K562 (cell line): ENCODE measurements around the gene YIPF5. TPM values are rescaled to one million over a fixed set of nuclear protein-coding genes. Genes with fewer than 3 reads are reported as not detected.

Source experiments
- ATAC-seq: fragments of 200-7000 bp; cut with Tn5 transposase; 3 replicates; pipeline ENCODE4 v1.9.1; 2020; ENCODE audit warnings: moderate library complexity
- BruUV-seq: library from RNA; stranded (reverse); fragments of 400-500 nt; replicated peaks from 2 replicates; lab custom pipeline; 2021; lab: Mats Ljungman, UMichigan
- CTCF ChIA-PET: fragments of 300-600 bp; formaldehyde crosslinking; extraction: SDS; loops from one replicate; lab custom pipeline; 2021; ENCODE audit warnings: low intra/inter-chr PET ratio; lab: Yijun Ruan, JAX
- POLR2A ChIA-PET: fragments of 300-600, 350-650 bp; sonication (Branson Sonifier 250); formaldehyde crosslinking; extraction: SDS; loops from one replicate; lab custom pipeline; 2021; ENCODE audit warnings: antibody characterized with exemption, inconsistent platforms; lab: Yijun Ruan, JAX
- DNase-seq, 4 experiments: peaks; one replicate each; pipeline versions ENCODE4 v3.0.0 to v3.0.0-alpha.2; 2011 to 2018; ENCODE audit warnings: low spot score in 3 of 4, mixed read lengths in 3 of 4; ENCODE audit errors: extremely low read depth in 1 of 4
- FAIRE-seq: peaks from 2 replicates; lab custom pipeline; 2011; peaks lifted over from hg19 to GRCh38; lab: Jason Lieb, UNC
- H2AFZ ChIP-seq: 2 replicates; pipeline ENCODE4 v1.6.0; 2011; ENCODE audit warnings: low read depth, low read length, control low read depth, inconsistent platforms
- H3K27ac ChIP-seq: fragments of 200-600 bp; 3 replicates; pipeline ENCODE4 v1.8.0; 2011; ENCODE audit warnings: low read depth, mild to moderate bottlenecking, control low read depth, inconsistent platforms, low read length, moderate library complexity, mixed read lengths; ENCODE audit errors: extremely low read depth
- H3K27me3 ChIP-seq, 2 experiments: fragments of 300-600 bp in 1 of 2; 2 replicates in 1 of 2; 3 replicates in 1 of 2; pipeline versions ENCODE4 v1.6.0 to v1.8.0; 2011; ENCODE audit warnings: inconsistent platforms in 2 of 2, low read length in 2 of 2, mild to moderate bottlenecking in 1 of 2, mixed read lengths in 1 of 2, moderate library complexity in 1 of 2; ENCODE audit not compliant: control insufficient read depth in 2 of 2, insufficient read depth in 2 of 2
- H3K36me3 ChIP-seq: fragments of 300-600 bp; 3 replicates; pipeline ENCODE4 v1.8.0; 2011; ENCODE audit warnings: mild to moderate bottlenecking, low read length, inconsistent platforms; ENCODE audit not compliant: control insufficient read depth, insufficient read depth
- H3K4me1 ChIP-seq, 2 experiments: fragments of 200-600 bp in 1 of 2; replicated peaks in 1 of 2; 2 replicates in 1 of 2; 3 replicates in 1 of 2; pipeline versions ENCODE4 v1.5.1 to v1.8.0; 2011; ENCODE audit warnings: inconsistent platforms in 2 of 2, low read length in 2 of 2, mild to moderate bottlenecking in 1 of 2, mixed read lengths in 1 of 2, moderate library complexity in 1 of 2; ENCODE audit not compliant: control insufficient read depth in 2 of 2, insufficient read depth in 2 of 2
- H3K4me2 ChIP-seq: 2 replicates; pipeline ENCODE4 v1.6.1; 2011; ENCODE audit warnings: low read length, control low read depth, inconsistent platforms, mixed read lengths; ENCODE audit not compliant: insufficient read depth
- H3K4me3 ChIP-seq: fragments of 200-600 bp; sonication (generic), shearing (Covaris generic); 2 replicates; pipeline ENCODE4 v1.5.1; 2016; ENCODE audit warnings: control low read depth, inconsistent platforms
- H3K79me2 ChIP-seq: fragments of 200-600 bp; 3 replicates; pipeline ENCODE4 v1.8.0; 2011; ENCODE audit warnings: low read length, inconsistent platforms; ENCODE audit not compliant: control insufficient read depth, insufficient read depth
- H3K9ac ChIP-seq, 2 experiments: 2 replicates each; pipeline versions ENCODE4 v1.6.0 to v1.6.1; 2011; ENCODE audit warnings: low read depth in 2 of 2, low read length in 2 of 2, control low read depth in 1 of 2, inconsistent platforms in 1 of 2, mild to moderate bottlenecking in 1 of 2, mixed read lengths in 1 of 2; ENCODE audit not compliant: insufficient read depth in 1 of 2
- H3K9me1 ChIP-seq: one replicate; pipeline ENCODE4 v1.6.0; 2011; ENCODE audit warnings: inconsistent platforms, mild to moderate bottlenecking, low read length, moderate library complexity; ENCODE audit not compliant: control insufficient read depth, insufficient read depth
- H3K9me3 ChIP-seq: replicated peaks from 2 replicates; pipeline ENCODE4 v1.5.1; 2011; ENCODE audit warnings: low read depth, low read length, inconsistent platforms; ENCODE audit not compliant: control insufficient read depth, insufficient read depth
- H4K20me1 ChIP-seq: replicated peaks from 2 replicates; pipeline ENCODE4 v1.6.1; 2011; ENCODE audit warnings: low read length, inconsistent platforms, mixed read lengths; ENCODE audit not compliant: control insufficient read depth, insufficient read depth
- CBX2 ChIP-seq: fragments of 200-600 bp; sonication (generic); IDR thresholded peaks from one replicate; pipeline ENCODE4 v1.6.1; 2012; ENCODE audit warnings: mild to moderate bottlenecking, low read length, inconsistent platforms; ENCODE audit not compliant: insufficient read depth, poor library complexity, severe bottlenecking
- ELF4 ChIP-seq: fragments of 450-650 bp; formaldehyde crosslinking; IDR thresholded peaks from 2 replicates; pipeline ENCODE4 v1.4.0; 2022; ENCODE audit warnings: missing genetic modification characterization
- NBN ChIP-seq: fragments of 450-650 bp; IDR thresholded peaks from 2 replicates; pipeline ENCODE4 v1.6.1; 2016; ENCODE audit warnings: low read depth, mild to moderate bottlenecking
- POLR2A ChIP-seq: fragments of 450-650 bp; conservative IDR thresholded peaks from 2 replicates; pipeline ENCODE4 v1.6.1; 2016
- PRPF4 ChIP-seq: fragments of 200-400 bp; formaldehyde crosslinking; IDR thresholded peaks from one replicate; pipeline ENCODE4 v1.6.1; 2017; ENCODE audit warnings: low read length, low read depth, mild to moderate bottlenecking; ENCODE audit not compliant: insufficient read depth, poor library complexity, severe bottlenecking
- RB1 ChIP-seq: fragments of 450-650 bp; IDR thresholded peaks from 2 replicates; pipeline ENCODE4 v1.6.1; 2017; ENCODE audit warnings: low read depth, mild to moderate bottlenecking
- RCOR1 ChIP-seq, 2 experiments: IDR thresholded peaks; 2 replicates each; pipeline ENCODE4 v1.6.1; 2012; ENCODE audit warnings: low read depth in 2 of 2, low read length in 2 of 2, borderline replicate concordance in 1 of 2, improper control_type of control experiment in 1 of 2
- SIX5 ChIP-seq, 2 experiments: IDR thresholded peaks; 2 replicates each; pipeline ENCODE4 v1.6.1; 2011; ENCODE audit warnings: low read length in 2 of 2, borderline replicate concordance in 1 of 2, low read depth in 1 of 2, mild to moderate bottlenecking in 1 of 2, moderate library complexity in 1 of 2; ENCODE audit not compliant: insufficient read depth in 1 of 2
- SOX6 ChIP-seq: fragments of 450-650 bp; IDR thresholded peaks from 2 replicates; pipeline ENCODE4 v1.6.1; 2014; ENCODE audit warnings: mild to moderate bottlenecking
- TGIF2 ChIP-seq: sonication (generic); formaldehyde crosslinking; IDR thresholded peaks from 2 replicates; pipeline ENCODE4 v1.8.1; 2022; ENCODE audit warnings: mild to moderate bottlenecking, missing genetic modification reagents, moderate library complexity
- WHSC1 ChIP-seq: IDR thresholded peaks from one replicate; pipeline ENCODE4 v1.6.1; 2012; ENCODE audit warnings: low read length, control low read depth, inconsistent platforms
- ZNF12 ChIP-seq: sonication (generic); formaldehyde crosslinking; IDR thresholded peaks from 2 replicates; pipeline ENCODE4 v1.4.0; 2020; ENCODE audit warnings: mild to moderate bottlenecking, missing genetic modification reagents
- ZNF431 ChIP-seq: sonication (generic); formaldehyde crosslinking; IDR thresholded peaks from 2 replicates; pipeline ENCODE4 v1.8.0; 2022; ENCODE audit warnings: mild to moderate bottlenecking, missing genetic modification reagents
- WGBS: fragments of 100-300 bp; shearing (Covaris generic); methylation state at CpG from one replicate; pipeline ENCODE4 v1.1.6; 2016; ENCODE audit warnings: low coverage, mixed read lengths; ENCODE audit not compliant: insufficient coverage; ENCODE audit errors: missing lambda C conversion rate; 5-methylcytosine and 5-hydroxymethylcytosine counted together
- in situ Hi-C: fragments of 300-500 bp; cut with MboI; formaldehyde crosslinking; loops from 4 replicates; pipeline ENCODE4 v1.15.0; 2018; ENCODE audit warnings: inconsistent platforms, mixed read lengths
- intact Hi-C: fragments of 100-400 bp; cut with micrococcal nuclease; formaldehyde crosslinking; loops from 2 replicates; pipeline ENCODE4 v1.14.2; 2022
- polyA plus RNA-seq, 8 experiments: library from polyadenylated mRNA; depleted of rRNA in 4 of 8; stranded (reverse) in 5 of 8; unstranded in 3 of 8; fragments of >200 nt; fragmentation: Nextera tagmentation in 2 of 8; fragmentation: Illumina TruSeq in 1 of 8; extraction: Ambion mirVana in 2 of 8; extraction: Trizol in 1 of 8; gene quantifications; 2 replicates each; pipeline versions ENCODE4 v1.2.1 to v1.2.3, GENCODE V29; 2011 to 2014; ENCODE audit warnings: inconsistent platforms in 1 of 8, missing spikeins in 1 of 8
- total RNA-seq, 7 experiments: library from RNA; depleted of rRNA in 6 of 7; stranded (reverse); fragments of >200 nt in 6 of 7; fragmentation: Illumina TruSeq in 2 of 7; extraction: Trizol in 2 of 7; gene quantifications; 2 replicates each; pipeline versions ENCODE4 v1.2.1 to v1.2.3, GENCODE V29; 2011 to 2021; ENCODE audit warnings: low replicate concordance in 1 of 7
- TF ChIP-seq, protein P1 (sequence below): fragments of 250-450 bp; sonication (Bioruptor Pico); IDR thresholded peaks from 2 replicates; pipeline ENCODE4 v1.8.0; 2021; ENCODE audit warnings: borderline replicate concordance, mild to moderate bottlenecking, moderate library complexity; ENCODE audit not compliant: poor library complexity, severe bottlenecking

YIPF5 gene
- total and polyA plus RNA-seq, 9 of the 15 experiments (the other 6 are each of a cell fraction or from before 2014, with no cell fraction given): 12.1 to 52.9 (median 33.7) TPM

DNA sequence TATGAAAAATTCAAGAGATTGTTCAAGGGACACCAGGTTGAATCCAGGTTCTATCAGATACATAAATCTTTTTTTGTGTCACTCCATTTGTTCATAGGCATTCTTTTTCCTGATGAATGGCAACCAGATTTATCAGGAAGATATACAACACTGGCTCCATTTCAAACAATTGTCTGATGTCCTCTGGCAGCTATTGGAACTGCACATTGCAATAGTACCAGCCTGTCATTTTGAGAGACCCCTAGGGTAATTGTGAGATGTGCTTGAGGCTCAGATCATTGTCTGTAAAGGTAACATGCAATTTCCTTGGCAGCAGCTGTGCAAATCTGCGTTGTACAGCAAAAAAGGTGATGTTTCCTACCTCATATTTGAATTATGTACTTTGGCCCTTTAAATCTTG, 26.2 kb upstream of the YIPF5 start:
- H3K4me1 ChIP-seq: no peaks in the 10 kb centered on the region
- WGBS: 0% methylated on average over 1 of the region's 1 CpG
- ATAC-seq (no peak), DNase-seq (no peak), FAIRE-seq (no peak)
- intact Hi-C loops: no loop called here
- H3K4me3 ChIP-seq: no peak overlapping the region
- H4K20me1 ChIP-seq: no peaks in the 10 kb centered on the region
- H3K27ac ChIP-seq: no peak overlapping the region
- no peaks in the 10 kb centered on the region for H3K79me2 ChIP-seq
- H3K4me2 ChIP-seq: no peak overlapping the region
- H3K36me3 ChIP-seq: no peaks in the 10 kb centered on the region
- BruUV-seq: no TSS peak
- no peak overlapping the region for H3K9ac ChIP-seq
- no peaks in the 10 kb centered on the region for H3K9me3 ChIP-seq
- 0 out of 5 replicates have a peak, but pooled peaks cover 0 to 3% of the 10 kb centered on the region in 2 experiments for H3K27me3 ChIP-seq
- H2AFZ ChIP-seq: no peak overlapping the region
- ChIA-PET CTCF (no interaction called here), POLR2A (no interaction called here)
- no peaks in the 10 kb centered on the region for H3K9me1 ChIP-seq
- in situ Hi-C loops: no loop called here
- TF ChIP-seq RB1: no peak
- TF ChIP-seq, protein P1, sequence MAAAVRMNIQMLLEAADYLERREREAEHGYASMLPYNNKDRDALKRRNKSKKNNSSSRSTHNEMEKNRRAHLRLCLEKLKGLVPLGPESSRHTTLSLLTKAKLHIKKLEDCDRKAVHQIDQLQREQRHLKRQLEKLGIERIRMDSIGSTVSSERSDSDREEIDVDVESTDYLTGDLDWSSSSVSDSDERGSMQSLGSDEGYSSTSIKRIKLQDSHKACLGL: no peak
- no peak for TF ChIP-seq ZNF431 (CRISPR knock-in tag)
- no peak for TF ChIP-seq POLR2A
- no peak for TF ChIP-seq CBX2
- TF ChIP-seq NBN: no peak
- no peak for TF ChIP-seq ZNF12 (CRISPR knock-in tag)
- no peak for TF ChIP-seq SIX5 (IDR thresholded peaks at IDR 0.05; ENCODE audit: borderline replicate concordance in 1 of 2, insufficient read depth in 1 of 2, low read depth in 1 of 2, low read length in 2 of 2)
- TF ChIP-seq SOX6: no peak
- TF ChIP-seq RCOR1 (IDR thresholded peaks at IDR 0.05; ENCODE audit: borderline replicate concordance in 1 of 2, low read depth in 2 of 2, low read length in 2 of 2): no peak
- TF ChIP-seq WHSC1: no peak
- TF ChIP-seq TGIF2: no peak
- TF ChIP-seq ELF4 (CRISPR knock-in tag): no peak
- TF ChIP-seq PRPF4: no peak
